GM21360 (cell line): ENCODE data around the gene ANKRD65.
"Not testable (repeated sequence)": the region's sequence is repeated elsewhere in the genome, so short reads cannot be mapped to it uniquely, and the experiment has no call there.

ENCODE experiments used
- ATAC-seq: cut with Tn5 transposase; IDR thresholded peaks from one replicate; pipeline ENCODE4 v1.9.1; 2021; ENCODE audit warnings: mild to moderate bottlenecking, moderate library complexity; ENCODE audit not compliant: unreplicated experiment

The ANKRD65 gene

DNA sequence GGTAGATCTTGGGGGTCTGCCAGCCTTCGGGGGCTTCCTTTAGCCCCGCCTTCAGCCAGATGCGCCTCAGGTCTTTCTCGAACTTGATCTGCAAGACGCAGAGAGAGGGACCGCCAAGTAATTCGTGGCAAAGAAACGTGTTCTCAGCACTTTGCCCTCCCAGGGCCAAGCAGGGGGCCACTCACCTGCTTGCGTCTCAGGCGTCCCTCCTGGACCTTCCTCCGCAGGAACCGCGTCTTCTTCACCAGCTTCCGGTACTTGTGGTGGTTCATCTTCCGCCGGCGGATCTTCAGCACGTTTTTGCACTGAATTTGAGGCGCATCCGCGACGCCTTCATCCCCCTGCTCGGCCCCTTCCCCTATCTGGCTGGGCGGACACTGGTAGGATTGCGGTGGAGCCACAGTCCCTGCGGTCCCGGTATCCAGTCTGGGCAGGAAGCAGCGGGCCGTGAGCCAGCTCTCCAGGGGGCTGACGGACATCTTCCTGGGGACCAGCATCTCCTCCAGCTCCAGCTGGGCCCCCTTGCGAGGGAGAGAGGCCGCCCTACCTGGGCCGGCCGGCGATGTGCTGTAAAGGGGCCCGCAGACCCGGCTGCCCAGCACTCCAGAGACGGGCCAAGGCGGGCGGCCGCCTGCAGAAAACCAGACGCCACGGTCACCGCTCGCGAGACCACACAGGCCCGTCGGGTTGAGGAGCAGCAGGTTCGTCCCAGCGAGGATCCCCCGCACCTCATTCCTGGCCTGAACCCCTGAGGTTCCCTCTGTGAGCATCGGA lies 47.1 kb downstream of the ANKRD65 start:
- no peak for ATAC-seq

DNA sequence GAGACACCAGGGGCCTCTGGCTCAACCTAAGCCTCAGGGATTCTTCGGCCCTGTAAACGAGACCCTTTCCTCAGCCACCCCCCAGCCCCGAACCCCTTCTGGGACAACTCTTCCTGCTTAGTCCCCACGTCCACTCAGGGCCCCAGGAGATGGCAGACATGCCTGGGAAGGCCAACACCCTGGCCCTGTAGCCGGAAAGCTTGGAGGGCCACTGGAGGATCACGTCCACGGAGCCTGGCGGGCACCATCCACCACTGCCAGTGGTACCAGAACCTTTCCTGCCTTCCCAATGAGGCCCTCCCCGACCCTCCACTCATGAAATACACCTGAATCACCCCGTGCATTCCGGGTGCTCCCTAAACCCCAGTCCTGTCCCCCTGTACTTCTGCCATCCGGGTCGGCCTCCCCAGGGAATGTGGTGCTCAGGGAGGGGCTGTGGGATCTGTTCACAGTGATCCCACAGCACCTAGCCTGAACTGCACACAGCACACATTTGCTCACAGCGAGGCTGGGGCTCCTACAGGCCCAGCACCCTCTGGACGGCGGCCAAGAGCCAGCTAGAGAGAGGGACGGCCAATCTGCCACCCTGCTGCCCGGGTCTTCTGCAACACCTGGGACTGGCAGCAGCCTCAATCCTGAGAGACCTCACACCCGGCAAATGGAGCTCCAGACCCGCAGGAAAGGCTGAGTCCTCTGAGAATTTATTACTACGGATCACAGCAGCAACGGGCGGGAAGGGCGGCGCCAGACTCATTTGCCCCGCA lies 47.8 kb downstream of the ANKRD65 start:
- ATAC-seq: no peak

DNA sequence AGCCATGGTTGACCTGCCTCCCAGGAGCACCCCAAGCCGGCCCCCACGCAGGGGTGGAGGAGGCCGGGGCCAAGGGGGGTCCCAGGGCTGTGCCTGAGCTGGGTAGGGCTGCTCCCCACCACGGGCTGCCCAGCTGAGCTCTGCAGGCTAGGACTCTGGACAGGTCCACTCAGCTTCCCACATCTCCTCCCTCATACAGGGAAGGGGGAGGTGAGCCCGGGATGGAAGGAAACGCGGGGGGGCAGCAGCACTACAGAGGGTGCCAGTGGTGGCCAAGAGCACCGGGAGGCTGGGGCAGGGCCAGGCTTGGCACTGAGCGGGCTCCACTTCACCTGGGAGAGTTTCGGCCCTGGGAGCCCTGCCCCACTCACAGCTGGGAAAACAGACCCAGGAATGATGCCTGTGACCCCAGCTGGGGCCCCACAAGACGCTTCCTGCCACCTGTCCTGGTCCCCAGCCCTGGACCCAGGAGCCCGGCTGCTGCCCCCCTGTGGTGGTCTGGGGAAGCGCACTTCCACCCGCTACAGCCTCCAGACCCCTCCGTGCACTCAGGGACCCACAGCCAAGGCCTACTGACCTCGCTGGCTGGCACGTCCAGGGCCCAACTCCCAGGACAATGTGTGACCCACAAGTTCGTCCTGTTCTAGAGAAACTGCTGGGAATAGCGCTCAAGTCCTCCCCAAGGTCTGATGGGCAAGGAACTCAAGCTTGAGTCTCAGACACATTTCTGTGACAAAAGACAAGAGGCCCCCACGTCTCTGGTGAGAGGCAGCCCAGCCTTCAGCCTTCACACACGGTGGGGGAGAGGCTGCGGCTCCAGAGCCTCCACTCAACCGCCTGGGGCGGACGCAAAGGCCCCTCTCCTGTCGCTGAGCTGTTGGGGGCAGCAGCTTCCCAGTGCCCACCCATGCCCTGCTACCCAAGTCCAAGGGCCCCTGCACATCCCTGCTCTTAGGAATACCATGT lies 49.0 kb downstream of the ANKRD65 start:
- peak; percentile 28 for ATAC-seq

DNA sequence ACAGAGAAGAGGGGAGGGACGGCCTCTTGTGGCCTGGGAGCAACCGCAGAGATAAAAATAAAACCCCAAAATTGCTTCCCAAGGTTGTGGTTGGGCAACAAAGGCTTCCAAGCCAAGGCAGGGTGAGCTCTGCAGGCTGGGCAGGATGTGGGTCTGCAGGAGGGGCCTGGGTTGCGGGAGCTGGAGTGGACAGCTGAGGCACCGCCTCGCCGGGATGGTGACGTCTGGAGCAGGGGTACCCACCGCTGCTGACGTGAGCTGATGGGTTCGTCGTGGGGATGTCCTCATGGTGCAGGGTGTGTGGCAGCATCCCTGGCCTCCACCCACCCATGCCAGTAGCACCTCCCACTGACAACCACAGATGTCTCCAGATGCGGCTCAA lies 49.7 kb downstream of the ANKRD65 start:
- no peak for ATAC-seq

DNA sequence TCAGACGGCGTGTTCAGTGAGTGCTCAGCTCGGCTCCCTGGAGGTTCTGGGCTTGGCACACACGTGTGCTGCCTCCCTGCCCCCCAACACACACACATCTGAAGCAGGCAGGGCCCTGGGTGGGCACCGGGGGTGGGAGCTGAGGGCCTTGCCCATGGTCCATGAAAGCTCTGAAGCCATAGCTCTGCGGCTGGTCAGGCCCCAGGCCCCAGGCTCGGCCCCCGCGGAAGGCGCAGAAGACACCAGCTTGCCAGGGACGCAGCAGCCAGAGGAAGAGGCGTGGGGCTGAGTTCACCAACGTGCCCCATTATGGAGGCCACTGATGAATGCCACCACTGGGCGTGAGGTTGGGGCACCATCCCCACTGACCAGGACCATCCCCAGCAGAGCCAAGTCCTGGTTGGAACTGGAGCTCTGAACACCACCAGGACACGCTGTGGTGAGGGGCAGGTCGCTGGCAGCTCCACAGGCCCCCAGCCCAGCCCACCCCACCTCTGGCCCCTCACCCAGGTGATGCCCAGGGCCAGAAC lies 50.2 kb downstream of the ANKRD65 start:
- no peak for ATAC-seq

DNA sequence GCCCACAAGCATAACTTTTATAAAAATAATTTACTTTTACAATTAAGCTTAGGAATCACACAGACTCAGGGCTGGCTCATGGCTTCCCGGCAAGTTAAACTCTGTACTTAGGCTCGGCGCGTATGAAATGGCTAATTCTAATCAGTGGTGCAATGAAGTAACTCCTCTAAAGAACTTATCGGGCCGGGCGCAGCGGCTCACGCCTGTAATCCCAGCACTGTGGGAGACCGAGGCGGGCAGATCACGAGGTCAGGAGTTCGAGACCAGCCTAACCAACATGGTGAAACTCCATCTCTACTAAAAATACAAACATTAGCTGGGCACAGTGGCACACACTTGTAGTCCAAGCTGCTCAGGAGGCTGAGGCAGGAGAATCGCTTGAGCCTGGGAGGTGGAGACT lies 51.0 kb downstream of the ANKRD65 start:
- ATAC-seq: not testable (repeated sequence)
